NK-92 (cell line): ENCODE measurements around the gene BYSL.

ENCODE experiments used
- DNase-seq: peaks from one replicate; lab custom pipeline; 2025; ENCODE audit not compliant: unreplicated experiment; lab: John Stamatoyannopoulos, UW

Gene BYSL

GRCh38 chr6:41920921-41921711 is at the start of gene BYSL, which contains the start of gene MED20:
BYSL (plus strand) TSS chr6:41921499; CDS start chr6:41921563, 64 bp downstream.
MED20 (minus strand) TSS chr6:41921139; CDS start chr6:41921018, 121 bp downstream.
- peak; percentile 47 for DNase-seq

GRCh38 chr6:41871691-41872090 is 49.6 kb upstream of the BYSL start:
- DNase-seq: no peak

- no peak for DNase-seq
These were observed 49.2 kb upstream of the BYSL start for GRCh38 chr6:41872147-41872546.

- no peak for DNase-seq
These were observed 46.6 kb upstream of the BYSL start for GRCh38 chr6:41874741-41875140.

GRCh38 chr6:41877051-41877680 is 44.1 kb upstream of the BYSL start:
- DNase-seq: no peak

- DNase-seq: no peak
These were observed 43.1 kb upstream of the BYSL start for GRCh38 chr6:41878246-41878645.

- no peak for DNase-seq
These were observed 42.3 kb upstream of the BYSL start for GRCh38 chr6:41878961-41879405.

- no peak for DNase-seq
These were observed 39.8 kb upstream of the BYSL start for GRCh38 chr6:41881506-41881905.

GRCh38 chr6:41884957-41885356 is 36.3 kb upstream of the BYSL start:
- DNase-seq: no peak

- no peak for DNase-seq
These were observed 35.4 kb upstream of the BYSL start for GRCh38 chr6:41885930-41886329.

- DNase-seq: no peak
These were observed 34.0 kb upstream of the BYSL start for GRCh38 chr6:41887331-41887751.

- DNase-seq: no peak
These were observed 28.3 kb upstream of the BYSL start for GRCh38 chr6:41892921-41893564.

- DNase-seq: no peak
These were observed 26.7 kb upstream of the BYSL start for GRCh38 chr6:41894366-41895299.

- DNase-seq: peak; percentile 20
These were observed 25.7 kb upstream of the BYSL start, which contains the start of gene USP49 for GRCh38 chr6:41895300-41896233. USP49 (minus strand) TSS chr6:41895375; CDS start chr6:41806983, 88,392 bp downstream.

GRCh38 chr6:41896281-41896680 is 25.0 kb upstream of the BYSL start:
- no peak for DNase-seq

- DNase-seq: no peak
These were observed 20.4 kb upstream of the BYSL start for GRCh38 chr6:41900861-41901260.

GRCh38 chr6:41901882-41902519 is 19.3 kb upstream of the BYSL start:
- DNase-seq: no peak

- DNase-seq: no peak
These were observed 11.6 kb upstream of the BYSL start for GRCh38 chr6:41909727-41910126.

GRCh38 chr6:41914343-41914742 is 7.0 kb upstream of the BYSL start:
- no peak for DNase-seq
